ENCODE measurements around the gene STK4.

- no peak for TF ChIP-seq YY1 (IDR thresholded peaks at IDR 0.05; ENCODE audit: insufficient read depth, insufficient read length)
- no peak for TF ChIP-seq SUZ12 (IDR thresholded peaks at IDR 0.05; ENCODE audit: extremely low read depth, insufficient read depth, insufficient read length)
- TF ChIP-seq ZNF274 (IDR thresholded peaks at IDR 0.05; ENCODE audit: low read depth, low read length), result no peak
Observed at GRCh38 chr20:45094864-45095574, 128.7 kb downstream of the STK4 start.

All from NT2/D1 (cell line).